ENCODE results near the gene RAPGEF1. TPM values are rescaled to one million over a fixed set of nuclear protein-coding genes. Genes with fewer than 3 reads are reported as not detected.

Gene RAPGEF1
- total RNA-seq, 2 experiments from 2014 or later = 118 to 243 TPM

- H3K36me3 ChIP-seq (ENCODE audit: insufficient read depth, low read length) = peaks cover 100% of the 10 kb centered on the region
- TF ChIP-seq EZH2phosphoT487 (IDR thresholded peaks at IDR 0.05; ENCODE audit: borderline replicate concordance, low read depth, low read length) (no peak), CTCF (conservative IDR thresholded peaks at IDR 0.05; ENCODE audit: low read length) (no peak)
- intact Hi-C loops (cut with micrococcal nuclease; ENCODE audit: unreplicated experiment) = no loop called here
- no peaks in the 10 kb centered on the region for H4K20me1 ChIP-seq (ENCODE audit: insufficient read depth, low read length)
- no peaks in the 10 kb centered on the region for H3K9me2 ChIP-seq (ENCODE audit: insufficient read depth, low read length)
- no peak for DNase-seq (ENCODE audit: low spot score)
- no peak overlapping the region for H3K27ac ChIP-seq (ENCODE audit: low read depth, low read length, poor library complexity, severe bottlenecking)
- BruUV-seq (replicated peaks) = no TSS peak
- no peak overlapping the region for H3K4me2 ChIP-seq (ENCODE audit: low read length)
- peaks cover 11% of the 10 kb centered on the region for H3K4me1 ChIP-seq (ENCODE audit: insufficient read depth, low read length, poor library complexity, severe bottlenecking)
- no peak overlapping the region for H2AFZ ChIP-seq (ENCODE audit: low read length)
- ChIA-PET CTCF (ENCODE audit: unreplicated experiment) (interaction anchor here (0.6 kb wide), 1 partner anchor 42 kb away, joined by 3 read pairs; no protein-coding TSS in a partner anchor), POLR2A (interaction anchor here (0.6 kb wide), 1 partner anchor 488 kb away, joined by 3 read pairs; no protein-coding TSS in a partner anchor)
- H3K4me3 ChIP-seq (ENCODE audit: low read depth, low read length, poor library complexity, severe bottlenecking) = no peak overlapping the region
- H3K9me3 ChIP-seq (ENCODE audit: low read length) = no peaks in the 10 kb centered on the region
- H3K79me2 ChIP-seq (ENCODE audit: insufficient read depth, low read depth, low read length) = no peaks in the 10 kb centered on the region
Observed at GRCh38 chr9:131620764-131621520, 118.9 kb downstream of the RAPGEF1 start.

- no peaks in the 10 kb centered on the region for H3K9me2 ChIP-seq (ENCODE audit: insufficient read depth, low read length)
- no peak for DNase-seq (ENCODE audit: low spot score)
- POLR2A ChIA-PET = no interaction called here
- H3K4me3 ChIP-seq (ENCODE audit: low read depth, low read length, poor library complexity, severe bottlenecking) = no peak overlapping the region
- H3K79me2 ChIP-seq (ENCODE audit: insufficient read depth, low read depth, low read length) = no peaks in the 10 kb centered on the region
- H3K4me2 ChIP-seq (ENCODE audit: low read length) = no peak overlapping the region
- H3K36me3 ChIP-seq (ENCODE audit: insufficient read depth, low read length) = peaks cover 100% of the 10 kb centered on the region
- no peak overlapping the region for H2AFZ ChIP-seq (ENCODE audit: low read length)
- H4K20me1 ChIP-seq (ENCODE audit: insufficient read depth, low read length) = no peaks in the 10 kb centered on the region
- H3K9me3 ChIP-seq (ENCODE audit: low read length) = no peaks in the 10 kb centered on the region
- H3K27ac ChIP-seq (ENCODE audit: low read depth, low read length, poor library complexity, severe bottlenecking) = no peak overlapping the region
- BruUV-seq (replicated peaks) = no TSS peak
- TF ChIP-seq CTCF (conservative IDR thresholded peaks at IDR 0.05; ENCODE audit: low read length) = no peak
- no peak for TF ChIP-seq EZH2phosphoT487 (IDR thresholded peaks at IDR 0.05; ENCODE audit: borderline replicate concordance, low read depth, low read length)
- intact Hi-C loops (cut with micrococcal nuclease; ENCODE audit: unreplicated experiment) = no loop called here
- CTCF ChIA-PET (ENCODE audit: unreplicated experiment) = no interaction called here
- peaks cover 11% of the 10 kb centered on the region for H3K4me1 ChIP-seq (ENCODE audit: insufficient read depth, low read length, poor library complexity, severe bottlenecking)
Observed at GRCh38 chr9:131619680-131620079, 120.2 kb downstream of the RAPGEF1 start.

- Histone ChIP-seq H3K9me3 (ENCODE audit: low read length) (no peaks in the 10 kb centered on the region), H3K9me2 (ENCODE audit: insufficient read depth, low read length) (no peaks in the 10 kb centered on the region), H3K27ac (ENCODE audit: low read depth, low read length, poor library complexity, severe bottlenecking) (no peak overlapping the region), H4K20me1 (ENCODE audit: insufficient read depth, low read length) (no peaks in the 10 kb centered on the region), H3K4me2 (ENCODE audit: low read length) (no peak overlapping the region), H3K4me3 (ENCODE audit: low read depth, low read length, poor library complexity, severe bottlenecking) (no peak overlapping the region), H3K4me1 (ENCODE audit: insufficient read depth, low read length, poor library complexity, severe bottlenecking) (peaks cover 11% of the 10 kb centered on the region), H2AFZ (ENCODE audit: low read length) (no peak overlapping the region), H3K36me3 (ENCODE audit: insufficient read depth, low read length) (peaks cover 100% of the 10 kb centered on the region), H3K79me2 (ENCODE audit: insufficient read depth, low read depth, low read length) (no peaks in the 10 kb centered on the region)
- no TSS peak for BruUV-seq (replicated peaks)
- intact Hi-C loops (cut with micrococcal nuclease; ENCODE audit: unreplicated experiment) = no loop called here
- TF ChIP-seq EZH2phosphoT487 (IDR thresholded peaks at IDR 0.05; ENCODE audit: borderline replicate concordance, low read depth, low read length) (no peak), CTCF (conservative IDR thresholded peaks at IDR 0.05; ENCODE audit: low read length) (no peak)
- POLR2A ChIA-PET = no interaction called here
- no peak for DNase-seq (ENCODE audit: low spot score)
- CTCF ChIA-PET (ENCODE audit: unreplicated experiment) = no interaction called here
Observed at GRCh38 chr9:131618785-131619184, 121.1 kb downstream of the RAPGEF1 start.
